H1 (cell line): ENCODE data around the gene ARHGAP24. TPM values are rescaled to one million over a fixed set of nuclear protein-coding genes. Genes with fewer than 3 reads are reported as not detected.

ENCODE experiments used
- CHD7 ChIP-seq: fragments of 300-600 bp; sonication (generic); IDR thresholded peaks from 2 replicates; pipeline ENCODE4 v1.7.1; 2012; ENCODE audit warnings: low read length, moderate library complexity, mild to moderate bottlenecking, inconsistent platforms; ENCODE audit not compliant: insufficient replicate concordance
- polyA plus RNA-seq, 7 experiments: library from polyadenylated mRNA; depleted of rRNA in 3 of 7; stranded (reverse) in 5 of 7; unstranded in 2 of 7; fragments of >200 nt in 5 of 7; fragments of 200-250 nt in 2 of 7; gene quantifications; 1 replicate in 5 of 7; 2 replicates in 1 of 7; 4 replicates in 1 of 7; pipeline versions ENCODE4 v1.2.1 to v1.2.3, GENCODE V29; 2011 to 2013; ENCODE audit warnings: missing spikeins in 2 of 7, mixed read lengths in 2 of 7
- total RNA-seq: library from RNA; stranded (reverse); fragmentation: NEBNext Ultra II Directional; extraction: Animal tissue kit (Norgen Biotek cat#: 25700); gene quantifications from 2 replicates; pipeline ENCODE4 v1.2.1, GENCODE V29; 2021

The ARHGAP24 gene
- total and polyA plus RNA-seq, 2 of the 8 experiments (the other 6 are each of a cell fraction or from before 2014, with no cell fraction given): 0.08 to 0.50 TPM

- TF ChIP-seq CHD7: no peak
These were observed 96.1 kb downstream of the ARHGAP24 start (continued) for GRCh38 chr4:85571008-85571407.
